Measurements from ENCODE around the gene XYLT2. TPM values are rescaled to one million over a fixed set of nuclear protein-coding genes. Genes with fewer than 3 reads are reported as not detected.
A peak's percentile ranks its signal among the peaks of the same experiment; 100 is the strongest.
"Not testable (repeated sequence)": the region's sequence is repeated elsewhere in the genome, so short reads cannot be mapped to it uniquely, and the experiment has no call there.

Gene XYLT2
- total RNA-seq, result 10 to 100 TPM; 15.8 to 19.1 (median 18.3) TPM
- 13.2 TPM for polyA plus RNA-seq
- long read RNA-seq, donor 1, transcript XYLT2-201 (11 exons, 3,507 nt), result major isoform, 28 of 54 reads
- long read RNA-seq, donor 1, transcript XYLT2-206 (1 exons, 2,174 nt), result minor isoform, 6 of 54 reads
- long read RNA-seq, donor 1, partial matches to known transcripts, result 16 of 54 reads
- long read RNA-seq, donor 1, other reads (novel, unspliced or antisense), result 3 of 54 reads
- long read RNA-seq, donor 2, partial matches to known transcripts, result 2 of 8 reads
- long read RNA-seq, donor 2, other reads (novel, unspliced or antisense), result 2 of 8 reads
- long read RNA-seq, donor 3, transcript XYLT2-201 (11 exons, 3,507 nt), result major isoform, 48 of 76 reads
- long read RNA-seq, donor 3, partial matches to known transcripts, result 20 of 76 reads
- long read RNA-seq, donor 3, other reads (novel, unspliced or antisense), result 5 of 76 reads
- long read RNA-seq, donor 4, partial matches to known transcripts, result 10 of 17 reads
- long read RNA-seq, donor 4, other reads (novel, unspliced or antisense), result 2 of 17 reads

DNA sequence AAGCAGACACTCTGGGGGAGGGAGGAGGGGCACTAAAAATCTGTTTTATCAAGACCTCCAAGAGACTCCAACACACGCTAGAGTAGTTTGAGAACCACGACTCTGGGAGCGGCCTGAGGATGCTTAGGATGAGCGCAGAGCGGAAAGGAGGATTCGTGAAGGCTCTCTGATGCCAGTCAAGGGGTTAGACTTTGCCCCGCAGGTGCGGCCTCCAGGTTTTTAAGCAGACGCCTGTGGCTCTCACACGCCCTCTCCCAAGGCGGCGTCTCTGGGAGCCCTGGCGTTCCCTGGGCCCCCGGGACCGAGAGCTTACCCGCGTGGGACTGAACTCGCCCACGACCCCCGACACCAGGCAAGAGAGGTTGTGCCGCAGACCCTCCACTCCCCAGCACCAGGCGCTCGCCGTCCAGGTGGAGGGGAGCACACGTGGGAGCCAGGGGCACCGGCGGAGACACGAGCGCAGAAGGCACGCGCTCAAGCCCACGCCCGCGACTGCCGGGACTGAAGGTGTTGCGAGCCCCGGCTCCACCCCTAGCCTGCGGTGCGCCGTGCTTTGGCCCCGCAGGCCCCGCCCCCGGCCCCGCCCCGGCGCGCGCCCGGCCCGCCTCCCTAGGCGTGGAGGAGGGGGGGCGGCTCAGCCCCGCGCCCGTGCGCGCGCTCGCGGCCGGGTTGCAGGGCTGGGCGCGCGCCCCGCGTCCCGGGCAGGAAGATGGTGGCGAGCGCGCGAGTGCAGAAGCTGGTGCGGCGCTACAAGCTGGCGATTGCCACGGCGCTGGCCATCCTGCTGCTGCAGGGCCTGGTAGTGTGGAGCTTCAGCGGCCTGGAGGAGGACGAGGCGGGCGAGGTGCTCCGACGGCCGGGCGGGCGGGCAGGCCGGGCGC, at the start of gene XYLT2:
TSS of gene XYLT2 (plus strand) at position 695 of the 881 bp plus-strand sequence. CDS start at position 710, 15 bp downstream.
- DNase-seq, result peak; percentile 88 to 97 (median 96)
- peak within 1 kb of the TSS; percentile 70 for H3K4me3 ChIP-seq (ENCODE audit: low read length)
- ATAC-seq, result peak; percentile 91 to 95
- whole genome bisulfite sequencing, result 2% methylated on average over 87 of the region's 87 CpGs
- H3K27ac ChIP-seq (ENCODE audit: low read length), result no peak within 1 kb of the TSS
- intact Hi-C loops (cut with DNase I), result no loop called here
- H3K4me1 ChIP-seq (ENCODE audit: control insufficient read depth, insufficient read depth, low read length), result peaks cover 9% of the 10 kb centered on the region
- no peaks in the 10 kb centered on the region for H3K9me3 ChIP-seq (ENCODE audit: control insufficient read depth, low read length)
- H3K27me3 ChIP-seq (ENCODE audit: control insufficient read depth, insufficient read depth), result no peaks in the 10 kb centered on the region

- intact Hi-C loops (cut with DNase I), result loop anchor here (2.0 to 10.0 kb wide), 3 partner anchors 97 to 273 kb away; partner anchors contain the start of genes PDK2 (in 3 of the 4) and COL1A1 (in 2 of the 4)
- no peaks in the 10 kb centered on the region for H3K9me3 ChIP-seq (ENCODE audit: control insufficient read depth, low read length)
- H3K27me3 ChIP-seq (ENCODE audit: control insufficient read depth, insufficient read depth), result no peaks in the 10 kb centered on the region
- no peaks in the 10 kb centered on the region for H3K4me1 ChIP-seq (ENCODE audit: control insufficient read depth, insufficient read depth, low read length)
- no peak overlapping the region for H3K27ac ChIP-seq (ENCODE audit: low read length)
- ATAC-seq (peak; percentile 86 to 94), DNase-seq (peak; percentile 77 to 89 (median 88))
- WGBS, result 19% methylated on average over 7 of the region's 7 CpGs
- no peak overlapping the region for H3K4me3 ChIP-seq (ENCODE audit: low read length)
Observed at GRCh38 chr17:50297407-50297865, 48.5 kb upstream of the XYLT2 start.

DNA sequence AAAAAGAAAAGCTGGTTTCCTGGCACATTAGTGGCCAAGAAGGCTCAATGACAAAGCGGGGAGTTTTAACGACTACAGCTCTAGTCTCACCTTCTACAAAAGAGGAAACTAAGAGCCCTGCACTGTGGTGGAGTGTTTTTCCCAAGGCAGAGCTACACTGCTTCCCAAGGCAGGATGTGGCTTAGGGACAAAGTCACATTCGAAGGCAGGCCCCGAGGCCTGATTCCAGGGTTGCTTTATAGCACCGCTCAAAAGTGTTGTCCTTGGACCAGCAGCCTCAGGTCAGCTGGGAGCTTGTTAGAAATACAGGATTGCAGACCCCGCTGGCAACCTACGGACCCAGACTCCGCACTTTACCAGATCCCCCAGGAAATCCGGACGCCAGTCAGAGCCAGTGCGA, 47.9 kb upstream of the XYLT2 start:
- no peak for ATAC-seq
- Histone ChIP-seq H3K27me3 (ENCODE audit: control insufficient read depth, insufficient read depth) (no peaks in the 10 kb centered on the region), H3K9me3 (ENCODE audit: control insufficient read depth, low read length) (no peaks in the 10 kb centered on the region), H3K4me1 (ENCODE audit: control insufficient read depth, insufficient read depth, low read length) (no peaks in the 10 kb centered on the region), H3K4me3 (ENCODE audit: low read length) (no peak overlapping the region), H3K27ac (ENCODE audit: low read length) (no peak overlapping the region)
- WGBS, result 74% methylated on average over 11 of the region's 11 CpGs
- no peak for DNase-seq
- intact Hi-C loops (cut with DNase I), result loop anchor here (2.0 to 10.0 kb wide), 3 partner anchors 97 to 273 kb away; partner anchors contain the start of genes PDK2 (in 3 of the 4) and COL1A1 (in 1 of the 4)

DNA sequence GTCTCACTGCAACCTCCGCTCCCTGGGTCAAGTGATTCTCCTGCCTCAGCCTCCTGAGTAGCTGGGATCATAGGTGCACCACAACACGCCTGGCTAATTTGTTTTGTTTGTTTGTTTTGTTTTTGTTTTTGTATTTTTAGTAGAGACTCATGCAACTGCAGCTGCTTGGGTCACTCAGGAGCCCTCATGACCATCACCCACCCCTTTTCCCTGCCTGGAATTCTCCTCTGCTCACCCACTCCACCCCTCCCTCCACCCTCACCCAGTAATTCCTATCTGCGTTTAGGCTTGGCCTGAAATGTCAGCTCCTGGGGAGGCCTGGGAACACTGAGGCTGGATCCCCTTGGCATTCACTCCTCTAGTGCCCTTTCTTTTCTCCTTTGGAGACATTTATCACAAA, 46.1 kb upstream of the XYLT2 start:
- H3K4me3 ChIP-seq (ENCODE audit: low read length), result no peak overlapping the region
- no peaks in the 10 kb centered on the region for H3K27me3 ChIP-seq (ENCODE audit: control insufficient read depth, insufficient read depth)
- intact Hi-C loops (cut with DNase I), result loop anchor here (2.0 to 10.0 kb wide), 3 partner anchors 99 to 275 kb away; partner anchors contain the start of genes PDK2 (in 3 of the 4) and COL1A1 (in 1 of the 4)
- no peak for DNase-seq
- no peak overlapping the region for H3K27ac ChIP-seq (ENCODE audit: low read length)
- no peak for ATAC-seq
- H3K4me1 ChIP-seq (ENCODE audit: control insufficient read depth, insufficient read depth, low read length), result no peaks in the 10 kb centered on the region
- no peaks in the 10 kb centered on the region for H3K9me3 ChIP-seq (ENCODE audit: control insufficient read depth, low read length)
- WGBS, result 80% methylated on average over 3 of the region's 3 CpGs

GRCh38 chr17:50300824-50301223, 45.1 kb upstream of the XYLT2 start:
- WGBS, result 68% methylated on average over 1 of the region's 1 CpG
- H3K4me3 ChIP-seq (ENCODE audit: low read length); H3K4me1 ChIP-seq (ENCODE audit: control insufficient read depth, insufficient read depth, low read length); H3K27ac ChIP-seq (ENCODE audit: low read length); DNase-seq; H3K27me3 ChIP-seq (ENCODE audit: control insufficient read depth, insufficient read depth); intact Hi-C loops (cut with DNase I); H3K9me3 ChIP-seq (ENCODE audit: control insufficient read depth, low read length); ATAC-seq: not testable (repeated sequence)

DNA sequence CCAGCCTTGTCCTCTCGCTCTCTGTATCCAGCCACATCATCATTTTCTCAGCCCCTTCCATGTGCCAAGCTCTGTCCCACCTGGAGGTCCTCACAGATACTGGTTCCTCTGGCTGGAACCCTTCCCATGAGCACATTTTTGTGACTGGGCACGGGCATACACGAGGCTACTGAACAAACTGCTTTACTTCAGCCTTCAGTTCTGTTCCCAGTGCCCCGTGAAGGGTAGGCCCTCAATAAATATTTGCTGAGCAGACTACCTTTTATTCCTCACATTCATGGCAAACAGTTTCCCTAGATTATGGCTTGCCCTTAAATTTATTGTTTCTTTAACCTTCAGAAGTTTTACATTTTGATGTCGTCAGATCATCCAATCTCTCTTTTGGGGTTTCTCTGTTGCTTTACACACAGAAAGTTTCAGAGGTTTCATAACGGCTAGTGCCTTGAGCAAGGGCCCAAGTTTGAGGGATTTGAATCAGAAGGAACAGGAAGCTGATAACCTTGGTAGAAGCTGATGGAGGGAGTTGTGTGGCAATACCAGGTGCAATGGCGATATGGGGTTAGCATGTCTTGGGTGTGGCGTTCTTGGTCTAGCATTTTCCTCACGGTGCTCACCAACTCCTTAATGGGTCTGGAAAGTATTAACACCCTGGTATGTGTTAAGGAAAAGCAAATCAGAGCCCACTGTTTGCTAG, 43.9 kb upstream of the XYLT2 start:
- 80% methylated on average over 9 of the region's 9 CpGs for WGBS
- Histone ChIP-seq H3K27ac (ENCODE audit: low read length) (no peak overlapping the region), H3K27me3 (ENCODE audit: control insufficient read depth, insufficient read depth) (no peaks in the 10 kb centered on the region), H3K4me1 (ENCODE audit: control insufficient read depth, insufficient read depth, low read length) (no peaks in the 10 kb centered on the region), H3K4me3 (ENCODE audit: low read length) (no peak overlapping the region), H3K9me3 (ENCODE audit: control insufficient read depth, low read length) (no peaks in the 10 kb centered on the region)
- intact Hi-C loops (cut with DNase I), result no loop called here
- DNase-seq (no peak), ATAC-seq (no peak)

GRCh38 chr17:50303051-50303450, 42.9 kb upstream of the XYLT2 start:
- no peaks in the 10 kb centered on the region for H3K9me3 ChIP-seq (ENCODE audit: control insufficient read depth, low read length)
- intact Hi-C loops (cut with DNase I), result no loop called here
- H3K4me3 ChIP-seq (ENCODE audit: low read length), result no peak overlapping the region
- H3K27me3 ChIP-seq (ENCODE audit: control insufficient read depth, insufficient read depth), result no peaks in the 10 kb centered on the region
- DNase-seq, result no peak
- H3K27ac ChIP-seq (ENCODE audit: low read length), result no peak overlapping the region
- no peaks in the 10 kb centered on the region for H3K4me1 ChIP-seq (ENCODE audit: control insufficient read depth, insufficient read depth, low read length)
- 87% methylated on average over 11 of the region's 11 CpGs for WGBS
- no peak for ATAC-seq

DNA sequence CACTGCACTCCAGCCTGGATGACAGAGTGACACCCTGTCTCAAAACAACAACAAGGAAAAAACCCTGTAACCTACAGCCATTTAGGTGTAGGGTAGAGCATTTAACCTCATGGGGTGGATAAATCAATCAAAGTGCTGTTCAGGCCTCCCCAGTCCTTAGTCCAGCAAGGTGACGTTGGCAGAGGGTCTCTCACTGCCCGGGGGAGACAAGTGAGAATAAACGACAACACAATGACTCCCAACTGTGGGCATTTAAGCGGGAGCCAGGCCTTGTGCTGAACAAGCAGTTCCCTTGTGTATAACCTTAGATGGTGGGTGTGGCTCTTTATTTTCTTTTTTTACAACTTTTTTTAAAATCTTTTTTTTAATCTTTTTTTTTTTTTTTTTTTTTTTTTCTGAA, 42.3 kb upstream of the XYLT2 start:
- Histone ChIP-seq H3K4me3 (ENCODE audit: low read length) (no peak overlapping the region), H3K27ac (ENCODE audit: low read length) (no peak overlapping the region), H3K4me1 (ENCODE audit: control insufficient read depth, insufficient read depth, low read length) (no peaks in the 10 kb centered on the region), H3K27me3 (ENCODE audit: control insufficient read depth, insufficient read depth) (no peaks in the 10 kb centered on the region), H3K9me3 (ENCODE audit: control insufficient read depth, low read length) (no peaks in the 10 kb centered on the region)
- 89% methylated on average over 4 of the region's 4 CpGs for WGBS
- DNase-seq (no peak), ATAC-seq (no peak)
- intact Hi-C loops (cut with DNase I), result no loop called here

DNA sequence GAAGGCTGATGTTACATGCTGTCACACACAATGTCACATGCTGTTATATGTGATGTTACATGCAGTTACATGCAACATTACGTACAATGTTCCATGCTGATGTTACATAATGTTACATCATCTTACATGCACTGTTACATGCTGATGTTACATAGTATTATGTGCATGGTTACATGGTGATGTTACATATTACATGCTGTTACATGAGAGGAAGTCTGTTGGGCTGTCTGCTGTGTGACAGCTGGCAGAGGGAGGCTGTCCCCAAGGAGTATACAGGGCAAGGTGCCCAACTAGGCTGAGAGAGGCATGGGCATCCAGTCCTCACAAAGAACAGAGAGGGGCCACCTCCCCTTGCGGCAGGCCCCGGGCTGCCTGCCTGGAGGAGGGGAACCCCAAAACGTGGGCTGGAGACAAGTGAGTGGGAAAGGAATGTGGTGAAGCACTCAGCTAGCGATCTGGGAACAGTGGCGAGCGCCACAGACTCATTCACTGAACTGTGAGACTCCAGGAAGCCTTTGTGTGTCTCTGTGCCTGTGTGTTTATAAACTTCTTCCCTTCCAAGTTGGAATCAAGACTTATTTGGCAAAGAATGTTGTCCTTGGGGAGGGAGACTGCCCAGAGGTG, 41.0 kb upstream of the XYLT2 start:
- Histone ChIP-seq H3K4me1 (ENCODE audit: control insufficient read depth, insufficient read depth, low read length) (no peaks in the 10 kb centered on the region), H3K27me3 (ENCODE audit: control insufficient read depth, insufficient read depth) (no peaks in the 10 kb centered on the region), H3K27ac (ENCODE audit: low read length) (peak overlapping the region; percentile 4), H3K9me3 (ENCODE audit: control insufficient read depth, low read length) (no peaks in the 10 kb centered on the region), H3K4me3 (ENCODE audit: low read length) (no peak overlapping the region)
- intact Hi-C loops (cut with DNase I), result no loop called here
- ATAC-seq (peak; percentile 68 to 86), DNase-seq (peak in 2 of 3 donors; percentile 68 to 76)
- 26% methylated on average over 7 of the region's 7 CpGs for WGBS

DNA sequence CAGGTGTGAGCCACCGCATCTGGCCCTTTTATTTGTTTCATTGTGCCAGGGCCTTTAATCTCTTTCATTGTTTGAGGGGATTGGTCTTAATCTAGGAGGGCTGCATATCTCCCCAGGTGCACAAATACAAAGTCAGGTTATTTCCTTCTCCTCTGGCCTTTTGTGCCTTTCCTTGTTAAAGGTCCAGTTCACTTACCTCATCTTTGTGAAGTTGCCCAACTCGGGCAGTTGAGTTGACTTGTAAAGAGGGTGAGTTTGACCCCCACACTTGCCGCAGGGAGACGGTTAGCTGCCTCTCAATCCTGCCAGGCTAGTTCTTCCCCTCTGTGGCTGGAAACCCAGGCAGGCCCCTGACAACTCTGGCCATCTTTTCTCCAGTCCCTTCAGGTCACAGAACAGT, 38.3 kb upstream of the XYLT2 start:
- no peaks in the 10 kb centered on the region for H3K27me3 ChIP-seq (ENCODE audit: control insufficient read depth, insufficient read depth)
- DNase-seq, result no peak
- H3K4me1 ChIP-seq (ENCODE audit: control insufficient read depth, insufficient read depth, low read length), result no peaks in the 10 kb centered on the region
- intact Hi-C loops (cut with DNase I), result no loop called here
- no peak overlapping the region for H3K27ac ChIP-seq (ENCODE audit: low read length)
- H3K4me3 ChIP-seq (ENCODE audit: low read length), result no peak overlapping the region
- no peak for ATAC-seq
- H3K9me3 ChIP-seq (ENCODE audit: control insufficient read depth, low read length), result no peaks in the 10 kb centered on the region
- 92% methylated on average over 4 of the region's 4 CpGs for WGBS

All from right cardiac atrium (tissue), 5 donors.